Activated CD4-positive, alpha-beta T cell treated with anti-CD3 and anti-CD28 coated beads for 24 hours (primary cell): ENCODE results near the gene MVB12A.

Experiments used
- DNase-seq, 2 donors: peaks; one replicate each; pipeline ENCODE4 v3.0.0-alpha.2; 2020; ENCODE audit warnings: low read depth in 2 of 2

Gene MVB12A

GRCh38 chr19:17470068-17470841, 50.4 kb downstream of the MVB12A start, which contains the start of gene SLC27A1:
SLC27A1 (plus strand) TSS chr19:17470524; CDS start chr19:17470541, 17 bp downstream.
- peak; percentile 77 to 90 for DNase-seq

- DNase-seq = no peak
These were observed 51.7 kb downstream of the MVB12A start for GRCh38 chr19:17471410-17472125.

GRCh38 chr19:17473041-17473440, 53.2 kb downstream of the MVB12A start:
- no peak for DNase-seq
